Caco-2 (cell line): Measurements from ENCODE around the gene RIC3. TPM values are rescaled to one million over a fixed set of nuclear protein-coding genes. Genes with fewer than 3 reads are reported as not detected.

Experiments
- BruUV-seq: library from RNA; stranded (reverse); fragments of 400-500 nt; replicated peaks from 2 replicates; lab custom pipeline; 2021; lab: Mats Ljungman, UMichigan
- CTCF ChIA-PET: fragments of 300-600 bp; sonication (Branson Sonifier 250); formaldehyde crosslinking; loops from one replicate; lab custom pipeline; 2022; ENCODE audit warnings: antibody characterized with exemption; lab: Charles Lee
- POLR2A ChIA-PET: fragments of 300-600 bp; sonication (Branson Sonifier 250); formaldehyde crosslinking; loops from one replicate; lab custom pipeline; 2022; ENCODE audit warnings: antibody characterized with exemption; lab: Charles Lee
- DNase-seq, 2 experiments: peaks; one replicate each; pipeline versions ENCODE4 v3.0.0 to v3.0.0-alpha.2; 2020 to 2022
- H3K27me3 ChIP-seq: replicated peaks from 2 replicates; pipeline ENCODE4 v1.6.0; 2011; ENCODE audit warnings: low read length; ENCODE audit not compliant: control insufficient read depth, insufficient read depth
- H3K36me3 ChIP-seq: 2 replicates; pipeline ENCODE4 v1.5.1; 2011; ENCODE audit warnings: low read length; ENCODE audit not compliant: control insufficient read depth, insufficient read depth
- H3K4me1 ChIP-seq: fragments of 250-450 bp; sonication (Bioruptor Pico); 2 replicates; pipeline ENCODE4 v1.5.1; 2020; ENCODE audit warnings: mild to moderate bottlenecking
- H3K4me3 ChIP-seq: 2 replicates; pipeline ENCODE4 v1.5.1; 2011; ENCODE audit warnings: low read depth, mild to moderate bottlenecking, control low read depth, low read length
- H3K9me3 ChIP-seq: fragments of 250-450 bp; sonication (Bioruptor Pico); 2 replicates; pipeline ENCODE4 v1.5.1; 2020; ENCODE audit warnings: mild to moderate bottlenecking, moderate library complexity
- H3K27ac Mint-ChIP-seq: one replicate; pipeline ENCODE4 v1.8.0; 2022; ENCODE audit warnings: mixed read lengths; ENCODE audit not compliant: unreplicated experiment
- H3K27me3 Mint-ChIP-seq: one replicate; pipeline ENCODE4 v1.8.0; 2022; ENCODE audit warnings: mixed read lengths; ENCODE audit not compliant: insufficient read depth, unreplicated experiment
- H3K36me3 Mint-ChIP-seq: one replicate; pipeline ENCODE4 v1.8.0; 2022; ENCODE audit warnings: mild to moderate bottlenecking, mixed read lengths; ENCODE audit not compliant: insufficient read depth, unreplicated experiment
- H3K4me1 Mint-ChIP-seq: one replicate; pipeline ENCODE4 v1.8.0; 2022; ENCODE audit warnings: low read depth, mixed read lengths; ENCODE audit not compliant: unreplicated experiment
- H3K4me3 Mint-ChIP-seq: one replicate; pipeline ENCODE4 v1.8.0; 2022; ENCODE audit warnings: mild to moderate bottlenecking, moderate library complexity, mixed read lengths; ENCODE audit not compliant: unreplicated experiment
- H3K9me3 Mint-ChIP-seq: one replicate; pipeline ENCODE4 v1.8.0; 2022; ENCODE audit warnings: mixed read lengths; ENCODE audit not compliant: unreplicated experiment
- intact Hi-C: fragments of 100-400 bp; cut with micrococcal nuclease; formaldehyde crosslinking; loops from one replicate; pipeline ENCODE4 v1.10.0; 2022; ENCODE audit not compliant: unreplicated experiment
- total RNA-seq: library from RNA; stranded (reverse); gene quantifications from 2 replicates; pipeline ENCODE4 v1.2.3, GENCODE V29; 2022
- TF ChIP-seq, protein P1 (sequence below), 2 experiments: fragments of 200-600 bp in 1 of 2; IDR thresholded peaks; 1 replicate in 1 of 2; 2 replicates in 1 of 2; pipeline versions ENCODE4 v1.5.1 to v1.8.0; 2011 to 2022; ENCODE audit warnings: antibody characterized with exemption in 1 of 2, control low read depth in 1 of 2, inconsistent platforms in 1 of 2, low read depth in 1 of 2, low read length in 1 of 2, mild to moderate bottlenecking in 1 of 2, moderate library complexity in 1 of 2; ENCODE audit not compliant: insufficient read depth in 1 of 2, severe bottlenecking in 1 of 2, unreplicated experiment in 1 of 2

The RIC3 gene
- total RNA-seq, 1 experiment from 2014 or later, result not detected

DNA sequence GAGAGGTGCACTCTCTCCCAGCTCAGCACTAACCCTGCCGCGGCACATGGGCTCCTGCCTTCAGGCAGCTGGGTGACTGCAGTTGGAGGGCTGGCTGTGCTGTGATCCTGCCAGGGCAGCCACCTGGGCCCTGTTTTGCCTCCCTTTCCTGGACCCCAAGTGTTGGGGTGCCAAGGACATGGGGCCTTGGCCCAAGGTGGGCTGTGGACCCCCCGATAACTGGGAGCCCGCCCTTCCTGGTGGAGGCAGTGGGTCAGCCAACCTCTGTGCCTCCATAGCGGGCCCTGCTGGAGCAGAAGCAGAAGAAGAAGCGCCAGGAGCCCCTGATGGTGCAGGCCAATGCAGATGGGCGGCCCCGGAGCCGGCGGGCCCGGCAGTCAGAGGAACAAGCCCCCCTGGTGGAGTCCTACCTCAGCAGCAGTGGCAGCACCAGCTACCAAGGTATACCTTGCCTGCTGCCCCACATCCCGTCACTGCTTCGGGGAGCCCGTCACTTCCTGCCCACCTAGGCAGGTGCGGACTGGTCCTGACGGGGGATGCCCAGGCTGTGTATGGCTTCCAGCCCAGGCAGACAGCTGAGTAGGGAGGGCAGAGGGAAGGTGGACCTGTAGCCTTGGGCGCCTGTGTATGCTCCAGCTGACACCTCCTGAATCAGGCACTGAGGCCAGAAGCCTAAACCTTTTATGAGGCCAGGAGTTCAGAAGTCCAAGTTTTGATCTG is 78.9 kb downstream of the RIC3 start:
- CTCF ChIA-PET, result interaction anchor here (1.0 to 7.9 kb wide), 7 partner anchors 9 to 264 kb away, joined by 3 to 77 read pairs (median 6); no protein-coding TSS in a partner anchor
- Mint-ChIP-seq H3K27me3 (peaks cover 6% of the 10 kb centered on the region), H3K9me3 (no peaks in the 10 kb centered on the region), H3K4me1 (no peaks in the 10 kb centered on the region), H3K4me3 (no peak overlapping the region), H3K27ac (no peak overlapping the region), H3K36me3 (no peaks in the 10 kb centered on the region)
- Histone ChIP-seq H3K27me3 (peaks cover 2% of the 10 kb centered on the region; the same call in 1 of the 2 replicates), H3K4me3 (no peak overlapping the region), H3K9me3 (no peaks in the 10 kb centered on the region), H3K36me3 (no peaks in the 10 kb centered on the region), H3K4me1 (no peaks in the 10 kb centered on the region)
- intact Hi-C loops, result loop anchor here (10.0 kb wide), 2 partner anchors 395 to 995 kb away; no protein-coding TSS in a partner anchor
- POLR2A ChIA-PET, result no interaction called here
- DNase-seq, result no peak
- TF ChIP-seq, protein P1, sequence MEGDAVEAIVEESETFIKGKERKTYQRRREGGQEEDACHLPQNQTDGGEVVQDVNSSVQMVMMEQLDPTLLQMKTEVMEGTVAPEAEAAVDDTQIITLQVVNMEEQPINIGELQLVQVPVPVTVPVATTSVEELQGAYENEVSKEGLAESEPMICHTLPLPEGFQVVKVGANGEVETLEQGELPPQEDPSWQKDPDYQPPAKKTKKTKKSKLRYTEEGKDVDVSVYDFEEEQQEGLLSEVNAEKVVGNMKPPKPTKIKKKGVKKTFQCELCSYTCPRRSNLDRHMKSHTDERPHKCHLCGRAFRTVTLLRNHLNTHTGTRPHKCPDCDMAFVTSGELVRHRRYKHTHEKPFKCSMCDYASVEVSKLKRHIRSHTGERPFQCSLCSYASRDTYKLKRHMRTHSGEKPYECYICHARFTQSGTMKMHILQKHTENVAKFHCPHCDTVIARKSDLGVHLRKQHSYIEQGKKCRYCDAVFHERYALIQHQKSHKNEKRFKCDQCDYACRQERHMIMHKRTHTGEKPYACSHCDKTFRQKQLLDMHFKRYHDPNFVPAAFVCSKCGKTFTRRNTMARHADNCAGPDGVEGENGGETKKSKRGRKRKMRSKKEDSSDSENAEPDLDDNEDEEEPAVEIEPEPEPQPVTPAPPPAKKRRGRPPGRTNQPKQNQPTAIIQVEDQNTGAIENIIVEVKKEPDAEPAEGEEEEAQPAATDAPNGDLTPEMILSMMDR (IDR thresholded peaks at IDR 0.05; ENCODE audit: insufficient read depth in 1 of 2, low read depth in 1 of 2, low read length in 1 of 2, severe bottlenecking in 1 of 2, unreplicated experiment in 1 of 2), result no peak
- BruUV-seq, result no TSS peak

DNA sequence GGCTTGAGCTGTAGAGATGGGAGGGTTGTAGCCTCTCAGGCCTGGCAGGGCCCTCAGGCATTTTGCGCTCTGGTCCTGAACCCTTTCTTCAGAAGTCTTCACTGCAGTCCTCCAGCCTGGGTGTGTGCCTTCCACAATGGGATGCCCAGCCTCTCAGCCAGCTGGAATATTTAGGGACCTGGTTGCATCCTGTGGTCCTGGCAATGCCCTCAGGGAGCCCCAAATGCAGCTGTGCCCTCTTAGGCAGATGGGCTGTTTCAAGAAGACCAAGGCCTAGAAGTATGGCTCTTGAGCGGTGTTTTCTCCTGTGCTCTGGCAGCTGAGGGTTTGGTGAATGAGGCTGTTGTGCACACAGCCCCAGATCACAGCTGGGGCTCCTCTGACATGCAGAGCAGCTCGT is 81.1 kb downstream of the RIC3 start:
- no peaks in the 10 kb centered on the region for H3K4me1 ChIP-seq
- CTCF ChIA-PET, result interaction anchor here (0.5 to 4.6 kb wide), 3 partner anchors 11 to 81 kb away, joined by 3 to 23 read pairs (median 3); no protein-coding TSS in a partner anchor
- BruUV-seq, result no TSS peak
- peaks cover 2% of the 10 kb centered on the region; the same call in 1 of the 2 replicates for H3K27me3 ChIP-seq
- no peak overlapping the region for H3K4me3 ChIP-seq
- no peak overlapping the region for H3K27ac Mint-ChIP-seq
- TF ChIP-seq, protein P1 (IDR thresholded peaks at IDR 0.05; ENCODE audit: insufficient read depth in 1 of 2, low read depth in 1 of 2, low read length in 1 of 2, severe bottlenecking in 1 of 2, unreplicated experiment in 1 of 2), result no peak
- no peaks in the 10 kb centered on the region for H3K9me3 Mint-ChIP-seq
- H3K4me3 Mint-ChIP-seq, result no peak overlapping the region
- intact Hi-C loops, result no loop called here
- H3K27me3 Mint-ChIP-seq, result peaks cover 9% of the 10 kb centered on the region
- no peaks in the 10 kb centered on the region for H3K4me1 Mint-ChIP-seq
- no peaks in the 10 kb centered on the region for H3K9me3 ChIP-seq
- no peak for DNase-seq
- no peaks in the 10 kb centered on the region for H3K36me3 ChIP-seq
- POLR2A ChIA-PET, result no interaction called here
- no peaks in the 10 kb centered on the region for H3K36me3 Mint-ChIP-seq

DNA sequence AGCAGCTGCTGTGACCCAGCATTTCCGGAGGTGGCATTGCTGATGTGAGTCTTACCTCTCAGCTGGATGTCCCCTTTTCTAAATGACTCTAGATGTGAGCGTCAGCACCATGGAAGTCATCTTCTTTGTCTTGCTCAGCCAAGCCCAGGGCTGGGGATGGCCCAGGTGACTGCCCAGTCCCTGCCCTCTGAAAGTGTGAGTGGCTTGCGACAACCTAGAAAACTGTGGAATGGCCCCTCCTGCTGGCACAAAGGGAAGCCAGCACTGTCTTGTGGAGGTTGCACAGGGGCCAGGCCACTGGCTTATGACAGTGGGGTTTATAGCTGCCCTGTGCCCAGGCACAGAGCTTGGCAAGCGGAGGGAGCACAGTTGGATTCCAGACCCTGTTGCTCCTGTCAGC is 81.6 kb downstream of the RIC3 start:
- intact Hi-C loops, result no loop called here
- Mint-ChIP-seq H3K36me3 (no peaks in the 10 kb centered on the region), H3K4me3 (no peak overlapping the region), H3K27ac (no peak overlapping the region), H3K9me3 (no peaks in the 10 kb centered on the region), H3K27me3 (peaks cover 9% of the 10 kb centered on the region), H3K4me1 (no peaks in the 10 kb centered on the region)
- H3K27me3 ChIP-seq, result peaks cover 2% of the 10 kb centered on the region; the same call in 1 of the 2 replicates
- no peak overlapping the region for H3K4me3 ChIP-seq
- TF ChIP-seq, protein P1 (IDR thresholded peaks at IDR 0.05; ENCODE audit: insufficient read depth in 1 of 2, low read depth in 1 of 2, low read length in 1 of 2, severe bottlenecking in 1 of 2, unreplicated experiment in 1 of 2), result peak in 1 of 2 experiments; percentile 13
- DNase-seq, result no peak
- H3K9me3 ChIP-seq, result no peaks in the 10 kb centered on the region
- H3K36me3 ChIP-seq, result no peaks in the 10 kb centered on the region
- CTCF ChIA-PET, result interaction anchor here (0.5 to 4.6 kb wide), 4 partner anchors 12 to 81 kb away, joined by 3 to 23 read pairs (median 5); no protein-coding TSS in a partner anchor
- POLR2A ChIA-PET, result no interaction called here
- no peaks in the 10 kb centered on the region for H3K4me1 ChIP-seq
- no TSS peak for BruUV-seq
